Uterus (tissue), 2 donors: ENCODE results near the gene BRD3.

Experiments
- POLR2A ChIP-seq, 2 donors: fragments of 450-650 bp; IDR thresholded peaks; one replicate each; pipeline ENCODE4 v1.6.1; 2016; ENCODE audit warnings: antibody characterized with exemption in 2 of 2, mild to moderate bottlenecking in 1 of 2, moderate library complexity in 1 of 2
- TF ChIP-seq, protein P1 (sequence below), 4 experiments: fragments of 200-600 bp in 2 of 4; fragments of 450-650 bp in 2 of 4; sonication (generic) in 2 of 4; IDR thresholded peaks; one replicate each; pipeline ENCODE4 v1.5.1; 2016 to 2019; ENCODE audit warnings: antibody characterized with exemption in 4 of 4, mild to moderate bottlenecking in 2 of 4, moderate library complexity in 1 of 4

DNA sequence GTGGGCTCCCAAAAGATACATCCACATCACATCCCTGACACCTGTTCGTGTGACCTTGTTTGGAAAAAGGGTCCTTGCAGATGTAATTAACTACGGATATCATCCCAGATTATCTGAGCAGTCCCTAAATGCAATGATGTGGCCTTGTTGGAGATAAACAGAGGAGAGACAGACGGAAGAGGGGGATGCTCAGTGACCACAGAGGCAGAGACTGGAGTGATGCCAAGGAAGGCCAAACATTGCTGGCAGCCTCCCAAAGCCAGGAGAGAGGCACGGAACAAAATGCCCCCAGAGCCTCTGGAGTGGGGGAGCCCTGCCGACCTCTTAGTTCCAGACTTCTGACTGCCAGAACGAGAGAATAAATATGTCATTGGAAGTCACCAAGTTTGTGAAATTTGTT is 60.7 kb downstream of the BRD3 start:
- TF ChIP-seq, protein P1, sequence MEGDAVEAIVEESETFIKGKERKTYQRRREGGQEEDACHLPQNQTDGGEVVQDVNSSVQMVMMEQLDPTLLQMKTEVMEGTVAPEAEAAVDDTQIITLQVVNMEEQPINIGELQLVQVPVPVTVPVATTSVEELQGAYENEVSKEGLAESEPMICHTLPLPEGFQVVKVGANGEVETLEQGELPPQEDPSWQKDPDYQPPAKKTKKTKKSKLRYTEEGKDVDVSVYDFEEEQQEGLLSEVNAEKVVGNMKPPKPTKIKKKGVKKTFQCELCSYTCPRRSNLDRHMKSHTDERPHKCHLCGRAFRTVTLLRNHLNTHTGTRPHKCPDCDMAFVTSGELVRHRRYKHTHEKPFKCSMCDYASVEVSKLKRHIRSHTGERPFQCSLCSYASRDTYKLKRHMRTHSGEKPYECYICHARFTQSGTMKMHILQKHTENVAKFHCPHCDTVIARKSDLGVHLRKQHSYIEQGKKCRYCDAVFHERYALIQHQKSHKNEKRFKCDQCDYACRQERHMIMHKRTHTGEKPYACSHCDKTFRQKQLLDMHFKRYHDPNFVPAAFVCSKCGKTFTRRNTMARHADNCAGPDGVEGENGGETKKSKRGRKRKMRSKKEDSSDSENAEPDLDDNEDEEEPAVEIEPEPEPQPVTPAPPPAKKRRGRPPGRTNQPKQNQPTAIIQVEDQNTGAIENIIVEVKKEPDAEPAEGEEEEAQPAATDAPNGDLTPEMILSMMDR (IDR thresholded peaks at IDR 0.05) = no peak
- TF ChIP-seq POLR2A (IDR thresholded peaks at IDR 0.05) = no peak
